Endometrial microvascular endothelial cells (primary cell): ENCODE measurements around the gene DLEC1. TPM values are rescaled to one million over a fixed set of nuclear protein-coding genes. Genes with fewer than 3 reads are reported as not detected.

ENCODE experiments used
- in situ Hi-C: cut with HindIII; loops from 2 replicates; pipeline ENCODE4 v1.10.0; 2017; ENCODE audit warnings: low sequenced_read_pairs, low pct_unique_long_range_greater_than_20kb; ENCODE audit errors: inconsistent ontology term
- total RNA-seq: library from RNA; depleted of rRNA; stranded (reverse); fragments of >200 nt; gene quantifications from one replicate; pipeline ENCODE4 v1.2.3, GENCODE V29; 2015; ENCODE audit errors: inconsistent ontology term

The DLEC1 gene
- total RNA-seq, 1 donor from 2014 or later: not detected

- in situ Hi-C loops: loop anchor here (25.0 kb wide), 1 partner anchor 110 kb away; no protein-coding TSS in a partner anchor
Observed at GRCh38 chr3:38127611-38128302, 88.7 kb downstream of the DLEC1 start.

DNA sequence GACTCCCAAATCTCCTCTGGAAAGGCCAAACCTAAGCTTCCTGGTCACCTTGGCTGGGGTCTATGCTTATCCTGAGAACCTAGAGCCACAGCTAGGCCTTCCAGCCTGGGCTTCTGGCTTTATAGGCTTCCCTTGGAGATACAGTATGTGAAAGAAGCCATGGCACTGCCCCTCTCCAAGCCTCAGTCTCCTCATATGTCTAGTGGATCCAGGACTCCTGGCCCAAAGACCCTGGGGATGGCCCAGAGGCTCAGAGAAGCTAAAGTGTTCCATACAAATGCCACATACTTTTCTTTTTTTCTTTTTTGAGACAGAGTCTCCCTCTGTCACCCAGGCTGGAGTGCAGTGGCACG is 89.3 kb downstream of the DLEC1 start:
- in situ Hi-C loops: loop anchor here (25.0 kb wide), 1 partner anchor 109 kb away; no protein-coding TSS in a partner anchor

- in situ Hi-C loops: loop anchor here (25.0 kb wide), 1 partner anchor 108 kb away; no protein-coding TSS in a partner anchor
Observed at GRCh38 chr3:38129058-38129457, 90.0 kb downstream of the DLEC1 start.

GRCh38 chr3:38130631-38131065 is 91.6 kb downstream of the DLEC1 start:
- in situ Hi-C loops: loop anchor here (25.0 kb wide), 1 partner anchor 107 kb away; no protein-coding TSS in a partner anchor

GRCh38 chr3:38131621-38132369 is 92.8 kb downstream of the DLEC1 start:
- in situ Hi-C loops: loop anchor here (25.0 kb wide), 1 partner anchor 106 kb away; no protein-coding TSS in a partner anchor

GRCh38 chr3:38133209-38133556 is 94.2 kb downstream of the DLEC1 start:
- in situ Hi-C loops: loop anchor here (25.0 kb wide), 1 partner anchor 104 kb away; no protein-coding TSS in a partner anchor

GRCh38 chr3:38133557-38134405 is 94.8 kb downstream of the DLEC1 start:
- in situ Hi-C loops: loop anchor here (25.0 kb wide), 1 partner anchor 104 kb away; no protein-coding TSS in a partner anchor

DNA sequence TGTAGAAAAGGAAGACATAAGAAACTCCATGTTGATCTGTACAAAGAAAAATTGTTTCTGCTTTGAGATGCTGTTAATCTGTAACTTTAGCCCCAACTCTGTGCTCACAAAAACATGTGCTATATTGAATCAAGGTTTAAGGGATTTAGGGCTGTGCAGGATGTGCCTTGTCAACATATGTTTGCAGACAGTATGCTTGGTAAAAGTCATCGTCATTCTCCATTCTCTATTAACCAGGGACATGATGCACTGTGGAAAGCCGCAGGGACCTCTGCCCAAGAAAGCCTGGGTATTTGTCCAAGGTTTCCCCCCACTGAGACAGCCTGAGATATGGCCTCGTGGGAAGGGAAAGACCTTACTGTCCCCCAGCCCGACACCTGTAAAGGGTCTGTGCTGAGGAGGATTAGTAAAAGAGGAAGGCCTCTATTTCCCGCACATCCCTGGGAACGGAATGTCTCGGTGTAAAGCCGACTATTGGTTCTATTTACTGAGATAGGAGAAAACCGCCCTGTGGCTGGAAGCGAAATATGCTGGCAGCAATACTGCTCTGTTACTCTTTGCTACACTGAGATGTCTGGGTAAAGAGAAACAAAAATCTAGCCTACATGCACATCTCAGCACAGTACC is 95.6 kb downstream of the DLEC1 start:
- in situ Hi-C loops: loop anchor here (25.0 kb wide), 1 partner anchor 103 kb away; no protein-coding TSS in a partner anchor

- in situ Hi-C loops: loop anchor here (25.0 kb wide), 1 partner anchor 102 kb away; no protein-coding TSS in a partner anchor
Observed at GRCh38 chr3:38135621-38136277, 96.7 kb downstream of the DLEC1 start.

- in situ Hi-C loops: loop anchor here (25.0 kb wide), 1 partner anchor 101 kb away; no protein-coding TSS in a partner anchor
Observed at GRCh38 chr3:38136393-38136776, 97.4 kb downstream of the DLEC1 start.

GRCh38 chr3:38136777-38137614 is 98.0 kb downstream of the DLEC1 start, which contains the start of gene ACAA1:
TSS of gene ACAA1 (minus strand) at chr3:38137127. CDS start at chr3:38137035, 92 bp downstream.
- in situ Hi-C loops: loop anchor here (25.0 kb wide), 1 partner anchor 100 kb away; no protein-coding TSS in a partner anchor

- in situ Hi-C loops: loop anchor here (25.0 kb wide), 1 partner anchor 100 kb away; no protein-coding TSS in a partner anchor
Observed at GRCh38 chr3:38137615-38138348, 98.8 kb downstream of the DLEC1 start.

DNA sequence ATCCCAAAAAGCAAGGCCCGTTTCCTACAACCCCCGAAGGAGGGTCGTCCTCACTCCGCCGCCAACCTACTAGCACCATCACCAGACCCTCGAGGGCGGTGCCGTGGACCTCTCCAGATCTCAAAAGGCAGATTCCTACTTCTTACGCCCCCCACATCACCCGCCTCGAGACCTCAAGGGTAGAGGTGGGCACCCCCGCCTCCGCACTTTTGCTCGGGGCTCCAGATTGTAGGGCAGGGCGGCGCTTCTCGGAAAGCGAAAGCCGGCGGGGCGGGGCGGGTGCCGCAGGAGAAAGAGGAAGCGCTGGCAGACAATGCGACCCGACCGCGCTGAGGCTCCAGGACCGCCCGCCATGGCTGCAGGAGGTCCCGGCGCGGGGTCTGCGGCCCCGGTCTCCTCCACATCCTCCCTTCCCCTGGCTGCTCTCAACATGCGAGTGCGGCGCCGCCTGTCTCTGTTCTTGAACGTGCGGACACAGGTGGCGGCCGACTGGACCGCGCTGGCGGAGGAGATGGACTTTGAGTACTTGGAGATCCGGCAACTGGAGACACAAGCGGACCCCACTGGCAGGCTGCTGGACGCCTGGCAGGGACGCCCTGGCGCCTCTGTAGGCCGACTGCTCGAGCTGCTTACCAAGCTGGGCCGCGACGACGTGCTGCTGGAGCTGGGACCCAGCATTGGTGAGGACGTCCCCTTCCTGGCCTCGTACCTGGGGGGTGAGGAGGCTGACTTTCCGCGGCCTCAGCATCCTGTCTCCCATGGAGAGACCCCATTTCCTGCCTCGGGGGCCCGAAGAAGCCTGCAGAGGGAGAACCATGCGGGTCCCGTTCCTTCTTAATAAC is 99.6 kb downstream of the DLEC1 start, which contains the start of gene MYD88:
Gene MYD88, plus strand, starts transcription at position 313 of the 842 bp plus-strand sequence. Its CDS starts 40 bp downstream, at position 353.
- in situ Hi-C loops: loop anchor here (25.0 kb wide), 1 partner anchor 99 kb away; no protein-coding TSS in a partner anchor

DNA sequence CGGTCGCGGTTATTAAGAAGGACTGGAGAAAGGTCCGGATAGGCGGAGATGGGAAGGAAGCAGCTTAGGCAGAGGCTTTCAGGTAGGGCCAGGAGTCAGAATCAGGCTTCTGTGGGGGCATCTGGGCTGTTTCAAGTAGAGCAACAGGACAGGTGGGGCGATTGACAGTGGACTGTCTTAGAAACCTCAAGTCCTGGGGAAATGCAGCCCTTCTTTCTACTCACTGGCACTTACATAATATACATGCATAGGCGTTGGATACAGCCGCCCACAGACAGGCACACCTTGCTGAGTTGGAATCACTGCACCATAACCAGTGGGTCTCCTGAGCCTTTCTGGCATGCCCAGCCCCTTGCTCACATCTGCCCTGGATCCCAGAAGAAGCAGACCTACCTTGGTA is 100.2 kb downstream of the DLEC1 start:
- in situ Hi-C loops: loop anchor here (25.0 kb wide), 1 partner anchor 98 kb away; no protein-coding TSS in a partner anchor

- in situ Hi-C loops: loop anchor here (25.0 kb wide), 1 partner anchor 98 kb away; no protein-coding TSS in a partner anchor
Observed at GRCh38 chr3:38139652-38140051, 100.6 kb downstream of the DLEC1 start.
